HG03442 (cell line): ENCODE data around the gene STAC.
"Not testable (repeated sequence)": the region's sequence is repeated elsewhere in the genome, so short reads cannot be mapped to it uniquely, and the experiment has no call there.

Experiments used
- ATAC-seq: cut with Tn5 transposase; IDR thresholded peaks from one replicate; pipeline ENCODE4 v1.9.1; 2021; ENCODE audit warnings: mild to moderate bottlenecking, moderate library complexity; ENCODE audit not compliant: unreplicated experiment

Gene STAC

DNA sequence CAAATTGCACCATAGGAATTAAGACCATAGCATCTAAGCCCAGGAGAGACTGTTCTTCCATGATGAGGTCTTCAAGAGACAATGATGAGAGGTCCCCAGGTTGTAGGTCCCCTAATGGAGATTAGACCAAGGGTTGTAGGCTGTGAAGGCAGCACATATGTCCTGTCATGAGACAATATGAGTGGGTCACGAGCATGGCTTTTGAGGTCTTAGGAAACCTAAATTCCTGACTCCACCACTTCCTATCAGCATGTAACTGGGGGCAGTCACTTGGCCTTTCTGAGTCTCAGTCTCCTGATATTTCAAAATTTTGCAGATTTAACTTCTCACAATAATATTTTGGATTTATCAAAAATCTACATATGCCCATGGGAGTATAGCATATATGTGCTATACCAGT lies 31.3 kb downstream of the STAC start:
- no peak for ATAC-seq

DNA sequence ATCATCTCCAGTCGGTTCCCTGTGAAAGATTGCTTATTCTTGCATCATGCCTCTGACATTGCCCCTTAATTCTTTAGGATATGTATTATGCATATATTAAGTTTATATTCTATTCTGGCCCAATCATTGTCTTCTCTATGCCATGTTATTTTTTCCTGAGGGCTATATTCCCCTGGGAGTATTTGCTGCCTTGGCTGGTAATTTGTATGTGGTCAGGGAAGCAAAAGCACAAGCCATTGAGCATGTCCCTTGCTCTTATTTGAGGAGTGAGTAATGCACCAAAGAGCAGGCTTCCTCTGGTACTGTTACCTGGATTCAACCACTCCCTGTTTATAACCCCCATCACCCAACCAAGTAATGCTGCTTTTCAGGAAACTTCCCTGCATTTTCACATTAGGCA lies 36.3 kb downstream of the STAC start:
- no peak for ATAC-seq

DNA sequence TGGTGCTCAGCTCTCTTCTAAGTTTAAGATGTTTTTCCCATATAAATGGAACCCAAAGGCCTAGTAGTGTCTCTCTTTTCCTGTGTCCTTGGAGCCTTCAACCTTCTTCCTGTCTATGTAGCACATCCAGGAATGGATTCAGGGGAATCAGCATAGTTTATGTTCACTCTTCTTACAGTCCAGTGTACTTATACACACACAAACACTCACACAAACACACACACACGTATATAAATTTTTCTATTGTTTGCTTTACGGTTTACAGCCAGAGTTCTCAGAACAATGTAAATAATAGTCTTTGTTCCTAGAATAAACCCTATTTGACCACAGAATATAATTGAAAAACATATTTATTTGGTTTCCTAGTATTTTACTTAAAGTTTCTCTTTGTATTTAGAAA lies 36.9 kb downstream of the STAC start:
- ATAC-seq: no peak

DNA sequence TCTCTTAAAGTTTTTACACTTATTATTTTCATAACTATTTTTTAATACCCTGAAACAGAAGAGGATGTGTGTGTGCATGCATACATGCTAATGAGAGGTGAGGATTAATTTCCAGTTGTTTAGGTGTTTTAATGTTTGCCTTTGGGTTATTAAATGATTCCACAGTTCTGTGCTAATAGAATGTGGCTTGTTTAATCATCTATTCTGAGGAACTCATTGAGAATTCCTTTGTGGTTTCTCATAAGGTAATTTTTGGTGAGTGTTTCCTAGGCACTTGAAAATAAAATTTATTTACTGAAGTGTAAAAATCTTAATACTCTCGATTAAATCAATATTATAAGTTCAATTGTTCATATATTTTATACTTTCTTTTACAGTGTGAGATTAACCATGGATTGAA lies 38.0 kb downstream of the STAC start:
- no peak for ATAC-seq

DNA sequence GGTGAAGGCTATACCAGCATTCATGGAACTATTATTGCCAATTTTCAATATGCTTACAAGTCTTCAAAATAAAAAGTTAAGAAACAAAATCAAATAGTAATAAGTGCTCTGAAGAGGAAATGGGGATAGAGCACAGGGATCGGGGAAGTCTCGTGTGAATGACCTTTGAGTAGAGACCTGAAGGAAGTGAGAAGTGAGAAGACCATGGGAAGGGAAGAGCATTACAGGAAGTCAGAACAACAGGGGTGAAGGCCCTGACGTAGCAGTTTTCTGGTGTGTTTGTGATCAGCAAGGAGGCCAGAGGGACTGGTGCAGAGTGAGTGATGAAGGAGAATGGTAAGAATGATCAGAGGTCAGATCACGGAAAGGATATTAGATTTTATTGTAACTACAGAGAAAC lies 48.1 kb downstream of the STAC start:
- no peak for ATAC-seq

DNA sequence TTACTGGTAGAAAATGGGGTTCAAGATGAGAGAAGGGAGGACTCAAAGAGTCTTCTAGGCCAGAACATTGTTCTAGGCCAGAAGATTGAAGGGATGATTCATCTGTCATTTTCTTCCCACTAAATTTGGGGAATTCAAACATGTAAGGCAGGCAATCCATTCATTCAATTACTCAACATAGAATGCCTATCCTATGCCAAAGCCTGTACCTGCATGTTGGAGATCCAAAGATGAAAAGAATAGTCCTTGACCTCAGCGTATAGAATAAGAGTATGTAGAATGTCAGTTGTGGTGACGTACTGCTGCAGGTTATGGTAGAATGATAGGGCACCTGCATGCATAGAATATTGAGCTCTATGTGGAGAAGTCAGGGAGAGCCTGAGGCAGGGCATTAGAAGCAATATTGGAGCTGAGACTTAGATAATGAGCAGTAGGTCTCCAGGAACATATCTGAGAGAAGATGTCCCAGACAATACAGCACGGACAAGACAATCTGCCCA lies 49.7 kb downstream of the STAC start:
- no peak for ATAC-seq

DNA sequence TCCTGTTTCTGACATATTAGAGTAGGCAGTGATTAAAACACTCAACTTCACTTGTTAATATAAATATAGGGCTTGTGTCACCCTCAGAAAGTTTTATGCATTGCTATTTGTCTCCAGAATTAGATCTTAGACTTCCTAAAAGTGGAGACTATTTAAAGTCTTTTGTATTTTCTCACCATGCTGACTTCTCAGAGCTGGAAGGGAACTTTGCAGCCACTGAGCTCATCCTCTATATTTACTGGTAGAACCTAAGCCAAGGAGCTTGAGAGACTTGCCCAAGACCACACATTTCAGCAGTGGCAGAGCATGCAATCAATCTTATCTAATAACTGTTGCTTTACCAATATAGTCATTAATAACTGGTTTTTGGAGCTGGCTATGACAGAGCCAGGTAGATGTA lies 53.2 kb downstream of the STAC start:
- no peak for ATAC-seq

DNA sequence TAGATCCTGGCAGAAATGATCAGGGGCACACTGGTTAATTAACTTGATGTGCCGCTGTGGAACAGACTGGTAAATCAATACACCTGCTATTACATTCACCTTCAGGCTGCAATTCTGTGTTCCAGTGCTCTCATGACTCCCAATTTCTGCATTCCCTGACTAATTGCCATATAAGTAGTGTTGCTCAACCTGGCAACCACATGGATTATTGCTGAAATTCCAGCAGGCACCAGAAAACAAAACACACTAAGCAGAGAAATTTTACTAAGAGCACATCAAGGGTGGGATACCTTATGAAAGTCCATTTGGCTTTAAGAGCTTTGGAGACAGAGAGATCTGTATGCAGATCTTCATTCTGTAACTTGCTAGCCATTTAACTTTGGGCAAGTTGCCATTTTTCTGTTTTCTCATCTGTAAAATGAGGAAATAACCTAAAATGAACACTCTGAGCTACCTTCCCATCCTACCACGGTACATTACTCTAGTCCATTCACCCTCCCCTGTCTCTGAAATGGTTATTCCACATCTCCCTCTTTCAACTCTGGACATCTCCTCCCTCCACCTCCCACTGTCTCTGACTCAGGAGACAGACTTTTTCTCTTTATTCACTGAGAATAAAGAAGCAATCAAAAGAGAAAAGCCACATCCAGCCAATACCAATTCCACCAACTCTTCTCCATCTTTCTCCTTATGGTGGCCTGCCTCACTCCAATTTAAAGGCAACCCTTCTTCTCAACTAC lies 54.6 kb downstream of the STAC start:
- ATAC-seq: no peak

DNA sequence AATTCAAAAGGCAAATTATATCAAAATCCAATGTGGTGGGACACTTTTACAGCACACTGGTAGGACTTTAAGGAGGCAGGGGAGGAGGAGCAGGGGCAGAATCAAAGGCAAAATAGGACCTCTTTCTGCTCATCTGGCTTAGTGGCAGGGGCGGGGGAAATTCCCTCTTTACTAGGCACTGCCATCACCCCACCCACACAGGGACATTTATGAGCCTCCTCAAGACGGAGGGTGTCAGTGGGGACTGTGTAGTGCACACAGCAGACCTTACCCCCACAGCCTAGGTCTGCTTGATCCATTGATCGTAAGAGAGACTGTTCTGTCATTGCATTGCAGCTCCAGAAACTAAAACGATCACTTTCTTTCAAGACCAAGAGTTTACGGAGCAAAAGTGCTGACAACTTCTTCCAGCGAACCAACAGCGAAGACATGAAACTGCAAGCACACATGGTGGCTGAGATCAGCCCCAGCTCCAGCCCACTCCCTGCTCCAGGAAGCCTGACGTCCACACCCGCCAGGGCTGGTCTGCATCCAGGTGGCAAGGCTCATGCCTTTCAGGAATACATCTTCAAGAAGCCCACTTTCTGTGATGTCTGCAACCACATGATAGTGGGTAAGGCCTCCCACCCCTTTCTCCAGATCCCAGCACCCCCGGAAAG lies 62.9 kb downstream of the STAC start:
- ATAC-seq: no peak

DNA sequence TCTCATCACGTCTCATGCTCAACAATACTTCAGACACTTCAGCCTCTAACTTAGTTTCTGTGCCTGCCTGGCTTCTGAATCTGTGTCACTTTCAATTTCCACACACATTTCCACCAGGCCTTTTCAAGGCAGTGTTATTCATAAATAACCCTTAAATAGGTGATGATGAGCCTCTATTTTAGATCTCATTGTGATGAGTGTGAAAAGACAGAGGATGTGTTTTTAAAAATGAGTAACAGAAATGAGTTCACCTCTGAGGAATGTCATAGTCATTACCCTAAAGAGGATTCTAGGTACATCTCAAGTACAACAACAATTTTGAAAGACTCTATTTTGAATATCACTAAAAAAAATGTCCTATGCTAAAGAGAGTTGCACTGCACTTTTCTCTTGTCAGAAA lies 64.6 kb downstream of the STAC start:
- no peak for ATAC-seq

DNA sequence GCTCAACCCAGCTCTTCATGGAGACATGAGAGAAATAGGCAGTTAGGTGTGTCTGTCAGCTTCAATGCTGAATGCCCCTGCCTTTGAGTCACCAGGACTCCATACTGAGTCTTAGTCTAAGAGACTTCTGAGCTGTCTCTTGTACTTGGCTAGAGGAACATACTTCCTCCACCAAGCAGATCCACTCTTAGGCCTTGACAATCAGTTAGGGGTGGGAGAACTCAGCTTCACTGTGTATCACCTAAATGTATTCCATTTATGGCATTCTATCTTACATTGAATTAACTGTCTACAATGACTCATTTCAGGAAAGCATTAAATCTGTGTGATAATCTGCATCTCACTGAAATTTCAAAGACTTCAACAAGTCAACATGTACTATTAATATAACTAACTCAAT lies 66.0 kb downstream of the STAC start:
- no peak for ATAC-seq

DNA sequence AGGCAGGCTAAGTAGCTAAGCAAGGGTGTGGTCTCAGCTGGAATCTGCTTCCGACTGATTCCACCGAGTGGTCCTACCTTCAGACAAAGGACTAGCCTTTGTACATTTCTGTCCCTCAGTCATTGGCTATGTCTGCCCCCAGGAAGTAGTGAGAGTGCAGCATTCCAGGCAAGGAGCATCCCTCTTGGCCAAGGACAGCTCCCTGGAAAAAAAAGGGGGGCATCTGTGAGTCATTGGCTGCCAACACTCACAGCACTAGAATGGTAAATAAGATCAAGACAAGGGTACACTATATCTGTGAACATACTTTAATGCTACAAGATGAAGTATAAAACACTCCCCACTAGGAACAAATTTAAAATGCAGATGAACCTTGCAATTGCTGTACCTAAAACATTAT lies 66.8 kb downstream of the STAC start:
- ATAC-seq: no peak

DNA sequence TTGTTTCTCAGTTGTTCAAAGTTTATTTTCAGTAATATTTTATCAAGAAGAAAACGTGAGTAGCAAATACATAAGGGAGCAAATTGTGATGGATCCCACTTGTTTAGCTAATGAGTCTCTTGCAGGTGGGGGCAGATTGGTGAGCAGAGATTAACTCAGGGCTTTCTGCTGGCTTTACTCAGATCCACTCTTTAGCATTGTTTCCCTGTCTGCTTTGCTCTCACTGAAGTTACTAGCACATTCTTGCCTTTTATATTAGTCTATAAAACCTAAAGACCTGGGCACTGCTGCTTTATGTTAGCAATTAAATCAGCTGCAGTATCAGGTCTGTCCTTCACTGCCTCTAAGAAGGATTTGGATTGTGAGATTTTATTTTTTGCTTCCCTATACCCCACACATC lies 71.5 kb downstream of the STAC start:
- ATAC-seq: no peak

DNA sequence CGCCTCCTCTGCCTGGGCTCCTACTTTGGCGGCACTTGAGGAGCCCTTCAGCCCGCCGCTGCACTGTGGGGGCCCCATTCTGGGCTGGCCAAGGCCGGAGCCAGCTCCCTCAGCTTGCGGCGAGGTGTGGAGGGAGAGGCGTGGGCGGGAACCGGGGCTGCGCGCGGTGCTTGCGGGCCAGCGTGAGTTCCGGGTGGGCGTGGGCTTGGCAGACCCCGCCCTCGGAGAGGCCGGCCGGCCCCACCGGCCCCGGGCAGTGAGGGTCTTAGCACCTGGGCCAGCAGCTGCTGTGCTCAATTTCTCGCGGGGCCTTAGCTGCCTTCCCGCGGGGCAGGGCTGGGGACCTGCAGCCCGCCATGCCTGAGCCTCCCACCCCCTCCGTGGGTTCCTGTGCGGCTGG lies 72.9 kb downstream of the STAC start:
- ATAC-seq: not testable (repeated sequence)

DNA sequence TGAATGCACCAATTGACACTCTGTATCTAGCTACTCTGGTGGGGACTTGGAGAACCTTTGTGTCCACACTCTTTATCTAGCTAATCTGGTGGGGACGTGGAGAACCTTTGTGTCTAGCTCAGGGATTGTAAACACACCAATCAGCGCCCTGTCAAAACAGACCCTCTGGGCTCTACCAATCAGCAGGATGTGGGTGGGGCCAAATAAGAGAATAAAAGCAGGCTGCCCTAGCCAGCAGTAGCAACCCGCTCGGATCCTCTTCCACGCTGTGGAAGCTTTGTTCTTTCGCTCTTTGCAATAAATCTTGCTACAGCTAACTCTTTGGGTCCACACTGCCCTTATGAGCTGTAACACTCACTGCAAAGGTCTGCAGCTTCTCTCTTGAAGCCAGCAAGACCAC lies 73.6 kb downstream of the STAC start:
- ATAC-seq: not testable (repeated sequence)

DNA sequence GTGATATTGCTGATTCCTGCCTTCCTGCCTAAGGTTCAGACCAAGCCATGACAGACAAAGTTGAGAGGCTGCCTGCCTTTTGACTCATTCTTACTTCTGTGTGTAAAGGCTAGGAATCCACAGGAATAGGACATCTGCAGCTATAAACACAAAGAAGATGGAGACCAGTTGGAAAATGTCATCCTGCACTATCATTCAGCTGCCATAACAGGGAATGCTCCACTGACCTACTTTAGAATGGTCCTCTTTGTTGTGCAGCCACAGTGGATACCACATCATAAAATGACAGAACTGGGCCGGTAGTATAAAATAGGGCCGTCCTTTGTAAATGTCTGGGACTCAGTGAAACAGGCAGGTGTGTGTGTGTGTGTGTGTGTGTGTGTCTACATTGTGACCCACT lies 75.1 kb downstream of the STAC start:
- ATAC-seq: no peak

DNA sequence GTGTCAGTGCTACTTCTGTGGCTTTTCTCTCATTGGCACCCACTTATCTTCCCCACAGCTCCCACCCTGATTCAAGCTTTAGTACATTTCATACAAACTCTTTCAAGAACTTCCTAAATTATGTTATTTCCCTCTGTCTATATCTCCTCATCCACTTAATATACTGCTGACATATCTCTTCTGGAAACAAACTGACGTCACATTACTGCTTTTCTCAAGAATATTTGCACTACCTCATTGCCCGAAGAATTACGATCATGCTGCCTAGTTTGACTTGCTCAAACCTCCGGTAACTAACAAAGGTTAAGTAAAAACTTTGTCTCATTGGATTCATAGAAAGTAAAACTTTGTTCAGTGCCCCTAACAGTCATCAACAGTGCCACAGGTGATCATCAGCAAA lies 76.5 kb downstream of the STAC start:
- no peak for ATAC-seq

DNA sequence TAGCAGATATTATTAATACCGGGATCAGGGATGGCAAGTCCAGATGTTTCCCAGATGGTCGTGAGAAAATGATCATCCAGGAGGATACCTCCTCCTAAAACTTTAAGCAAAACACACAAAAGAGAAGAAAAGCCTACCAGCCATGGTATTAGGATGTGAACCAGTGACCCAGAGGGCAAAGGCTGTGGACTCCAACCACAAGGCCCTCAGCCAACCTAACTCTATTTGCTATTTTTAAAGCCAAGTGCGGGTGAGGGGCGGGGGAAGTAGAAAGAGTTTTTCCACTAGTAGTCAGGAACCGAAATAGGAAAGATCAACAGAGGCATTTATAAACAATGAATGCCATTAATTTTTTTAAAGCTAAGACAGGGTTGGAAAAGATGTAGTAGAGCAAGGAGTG lies 77.4 kb downstream of the STAC start:
- no peak for ATAC-seq

DNA sequence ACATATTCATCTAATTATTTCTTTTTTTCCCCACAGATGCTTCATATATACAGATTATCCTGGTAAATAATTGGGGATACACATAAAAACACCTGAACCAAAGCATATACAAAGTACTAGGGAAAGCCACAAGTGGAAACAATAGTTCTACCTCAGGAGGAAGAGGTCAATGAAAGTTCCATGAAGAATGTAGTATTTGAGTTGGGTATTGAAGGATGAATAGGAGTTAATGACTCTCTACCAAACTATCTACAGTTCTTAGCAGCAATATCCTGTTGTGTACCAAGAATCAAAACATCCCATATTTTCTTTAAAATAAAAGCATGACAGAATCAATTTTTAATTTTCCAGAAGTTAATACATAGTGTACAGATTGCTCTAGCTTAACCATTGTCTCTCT lies 78.9 kb downstream of the STAC start:
- no peak for ATAC-seq

DNA sequence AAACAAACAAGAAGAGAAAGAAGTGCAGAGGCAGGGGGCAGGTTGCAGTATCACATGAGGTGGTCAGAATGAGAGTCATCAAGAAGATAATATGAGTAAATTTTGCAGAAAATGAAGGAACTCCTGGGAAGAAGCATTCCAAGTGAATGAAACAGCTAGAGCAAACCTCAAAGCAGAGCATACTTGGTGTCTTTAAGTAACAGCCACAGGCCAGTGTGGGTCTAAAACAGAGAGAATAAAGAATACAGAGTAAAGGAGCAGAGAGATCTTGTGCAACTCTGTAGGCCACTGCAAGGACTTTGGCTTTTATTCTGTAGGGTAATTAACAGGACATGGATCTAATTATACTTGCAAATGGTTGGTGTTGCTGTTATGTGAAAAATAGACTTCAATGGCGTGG lies 81.3 kb downstream of the STAC start:
- ATAC-seq: no peak

DNA sequence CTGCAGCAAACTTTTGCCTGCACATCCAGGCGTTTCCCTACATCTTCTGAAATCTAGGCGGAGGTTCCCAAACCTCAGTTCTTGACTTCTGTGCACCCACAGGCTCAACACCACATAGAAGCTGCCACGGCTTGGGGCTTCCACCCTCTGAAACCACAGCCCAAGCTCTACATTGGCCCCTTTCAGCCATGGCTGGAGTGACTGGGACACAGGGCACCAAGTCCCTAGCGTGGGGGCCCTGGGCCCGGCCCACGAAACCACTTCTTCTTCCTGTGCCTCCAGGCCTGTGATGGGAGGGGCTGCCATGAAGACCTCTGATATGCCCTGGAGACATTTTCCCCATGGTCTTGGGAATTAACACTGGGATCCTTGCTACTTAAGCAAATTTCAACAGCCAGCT lies 91.7 kb downstream of the STAC start:
- ATAC-seq: not testable (repeated sequence)

DNA sequence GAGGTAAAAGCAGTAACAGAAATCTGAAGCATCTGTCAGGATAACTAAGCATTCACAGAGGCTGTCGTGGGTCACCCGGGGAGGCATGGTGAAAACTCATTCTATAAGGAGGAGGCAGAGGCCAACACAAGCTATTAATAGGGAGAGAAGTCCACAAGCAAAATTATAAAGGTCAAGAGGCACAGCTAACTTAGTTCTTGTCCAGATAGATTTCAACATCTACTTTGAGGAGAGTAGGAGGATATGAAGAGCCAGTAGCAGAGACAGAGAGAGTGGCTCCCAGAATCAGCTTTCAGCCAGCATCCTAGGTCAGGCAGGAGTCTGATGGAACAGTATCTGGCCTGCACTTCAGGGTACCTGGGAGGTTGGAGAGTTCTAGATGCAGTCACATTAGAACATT lies 95.3 kb downstream of the STAC start:
- no peak for ATAC-seq
